NB4 (cell line): Measurements from ENCODE around the gene CFAP221.

Experiments
- DNase-seq: peaks from one replicate; pipeline ENCODE4 v3.0.0; 2010; ENCODE audit warnings: low read depth
- H3K4me3 ChIP-seq: one replicate; pipeline ENCODE4 v1.5.1; 2011; ENCODE audit warnings: mild to moderate bottlenecking, low read depth, low read length, moderate library complexity
- MYC ChIP-seq: IDR thresholded peaks from 2 replicates; pipeline ENCODE4 v1.6.1; 2011; ENCODE audit warnings: low read depth, low read length
- POLR2A ChIP-seq: IDR thresholded peaks from 2 replicates; pipeline ENCODE4 v1.6.1; 2011; ENCODE audit warnings: mild to moderate bottlenecking; ENCODE audit not compliant: insufficient read length; ENCODE audit errors: extremely low read depth
- TF ChIP-seq, protein P1 (sequence below): IDR thresholded peaks from one replicate; pipeline ENCODE4 v1.5.1; 2012; ENCODE audit warnings: low read depth, low read length
- TF ChIP-seq, protein P2 (sequence below): IDR thresholded peaks from 2 replicates; pipeline ENCODE4 v1.6.1; 2011; ENCODE audit warnings: low read depth, low read length

The CFAP221 gene

DNA sequence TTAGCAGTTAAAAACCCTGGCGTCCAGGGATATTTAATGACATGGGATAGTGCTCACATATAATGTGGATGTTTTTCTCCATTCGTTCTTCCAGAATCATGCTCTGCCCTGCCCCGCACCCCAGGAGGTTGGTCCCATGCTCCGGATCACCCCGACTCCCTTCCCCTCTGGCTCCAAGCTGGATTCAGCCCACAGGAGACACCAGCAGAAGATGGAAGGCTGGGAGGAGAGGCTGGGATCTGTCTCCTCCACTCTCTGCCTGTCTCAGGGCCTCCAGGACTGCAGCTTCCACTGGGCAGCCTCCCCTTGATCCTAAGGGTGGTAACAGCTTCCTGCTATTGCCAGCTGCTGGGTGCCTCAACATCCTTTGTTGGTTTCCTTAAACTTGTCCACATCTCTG, 159.3 kb downstream of the CFAP221 start:
- TF ChIP-seq POLR2A: no peak
- TF ChIP-seq, protein P1, sequence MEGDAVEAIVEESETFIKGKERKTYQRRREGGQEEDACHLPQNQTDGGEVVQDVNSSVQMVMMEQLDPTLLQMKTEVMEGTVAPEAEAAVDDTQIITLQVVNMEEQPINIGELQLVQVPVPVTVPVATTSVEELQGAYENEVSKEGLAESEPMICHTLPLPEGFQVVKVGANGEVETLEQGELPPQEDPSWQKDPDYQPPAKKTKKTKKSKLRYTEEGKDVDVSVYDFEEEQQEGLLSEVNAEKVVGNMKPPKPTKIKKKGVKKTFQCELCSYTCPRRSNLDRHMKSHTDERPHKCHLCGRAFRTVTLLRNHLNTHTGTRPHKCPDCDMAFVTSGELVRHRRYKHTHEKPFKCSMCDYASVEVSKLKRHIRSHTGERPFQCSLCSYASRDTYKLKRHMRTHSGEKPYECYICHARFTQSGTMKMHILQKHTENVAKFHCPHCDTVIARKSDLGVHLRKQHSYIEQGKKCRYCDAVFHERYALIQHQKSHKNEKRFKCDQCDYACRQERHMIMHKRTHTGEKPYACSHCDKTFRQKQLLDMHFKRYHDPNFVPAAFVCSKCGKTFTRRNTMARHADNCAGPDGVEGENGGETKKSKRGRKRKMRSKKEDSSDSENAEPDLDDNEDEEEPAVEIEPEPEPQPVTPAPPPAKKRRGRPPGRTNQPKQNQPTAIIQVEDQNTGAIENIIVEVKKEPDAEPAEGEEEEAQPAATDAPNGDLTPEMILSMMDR: no peak
- TF ChIP-seq, protein P2, sequence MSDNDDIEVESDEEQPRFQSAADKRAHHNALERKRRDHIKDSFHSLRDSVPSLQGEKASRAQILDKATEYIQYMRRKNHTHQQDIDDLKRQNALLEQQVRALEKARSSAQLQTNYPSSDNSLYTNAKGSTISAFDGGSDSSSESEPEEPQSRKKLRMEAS: no peak
- no peak for TF ChIP-seq MYC
- no peak overlapping the region for H3K4me3 ChIP-seq

DNA sequence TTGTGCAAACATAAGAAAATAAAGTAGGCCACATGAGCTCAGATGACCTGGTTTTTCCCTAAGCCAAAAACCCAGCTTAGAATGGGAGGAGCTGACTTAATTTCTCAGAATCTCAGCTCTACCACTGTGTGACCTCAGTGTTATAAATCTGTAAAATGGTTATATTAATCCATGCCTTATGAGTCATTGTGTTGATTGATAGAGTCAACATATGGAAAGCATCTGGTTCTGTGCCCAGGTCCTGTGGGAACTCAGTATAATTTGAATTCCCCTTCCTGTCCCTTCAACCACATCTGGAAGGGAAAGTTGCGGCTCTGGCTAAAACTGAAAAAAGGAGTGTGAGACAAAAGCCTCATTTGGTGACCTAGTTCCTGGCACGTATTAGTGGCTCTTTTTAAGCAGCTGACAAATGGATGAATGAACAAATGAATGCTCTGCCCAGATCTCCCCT, 160.4 kb downstream of the CFAP221 start:
- no peak overlapping the region for H3K4me3 ChIP-seq
- no peak for DNase-seq
- TF ChIP-seq MYC (no peak), POLR2A (no peak)
- TF ChIP-seq, protein P2: no peak
- TF ChIP-seq, protein P1: no peak

More for the DNA sequence above, 159.3 kb downstream of the CFAP221 start:
- DNase-seq: no peak

DNA sequence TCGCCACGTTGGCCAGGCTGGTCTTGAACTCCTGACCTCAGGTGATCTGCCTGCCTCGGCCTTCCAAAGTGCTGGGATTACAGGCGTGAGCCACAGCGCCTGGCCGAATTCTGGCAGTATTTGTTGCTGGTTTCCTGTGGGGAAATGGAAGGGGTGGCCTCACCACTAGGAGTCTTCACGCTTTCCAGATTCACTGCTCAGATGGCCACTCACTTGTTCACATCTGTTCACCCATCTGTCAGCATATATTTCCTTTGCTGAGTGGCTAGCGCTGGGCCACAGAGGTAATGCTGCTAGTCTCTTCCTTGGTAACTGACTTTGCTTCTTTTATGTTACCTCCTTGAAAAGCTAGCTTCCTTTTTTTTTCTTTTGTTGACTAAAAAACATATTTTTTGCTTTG, 162.0 kb downstream of the CFAP221 start:
- no peak for DNase-seq

More for the DNA sequence above, 162.0 kb downstream of the CFAP221 start:
- no peak overlapping the region for H3K4me3 ChIP-seq
- TF ChIP-seq, protein P1: no peak
- no peak for TF ChIP-seq POLR2A
- TF ChIP-seq, protein P2: no peak
- no peak for TF ChIP-seq MYC
